ENCODE data around the gene AHSP.

DNA sequence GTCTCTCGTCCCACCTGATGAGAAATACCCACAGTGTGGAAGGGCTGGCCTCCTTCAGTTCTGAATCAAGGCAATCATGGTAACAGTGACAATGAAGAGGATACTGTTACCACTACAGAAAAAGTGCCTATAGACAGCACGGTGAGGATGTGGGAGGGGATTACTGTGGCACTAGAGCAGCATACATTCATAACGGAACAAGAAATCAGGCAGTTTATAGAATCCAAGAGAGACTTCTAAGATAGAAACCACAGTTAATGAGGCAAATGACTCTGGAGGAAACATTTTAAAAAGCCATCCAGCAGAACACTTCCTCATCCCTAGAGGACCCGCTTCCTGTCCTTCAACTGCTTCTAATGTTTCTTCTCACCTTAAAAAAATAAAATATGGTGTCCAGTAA is 22.2 kb upstream of the AHSP start:
- TF ChIP-seq, protein P1, sequence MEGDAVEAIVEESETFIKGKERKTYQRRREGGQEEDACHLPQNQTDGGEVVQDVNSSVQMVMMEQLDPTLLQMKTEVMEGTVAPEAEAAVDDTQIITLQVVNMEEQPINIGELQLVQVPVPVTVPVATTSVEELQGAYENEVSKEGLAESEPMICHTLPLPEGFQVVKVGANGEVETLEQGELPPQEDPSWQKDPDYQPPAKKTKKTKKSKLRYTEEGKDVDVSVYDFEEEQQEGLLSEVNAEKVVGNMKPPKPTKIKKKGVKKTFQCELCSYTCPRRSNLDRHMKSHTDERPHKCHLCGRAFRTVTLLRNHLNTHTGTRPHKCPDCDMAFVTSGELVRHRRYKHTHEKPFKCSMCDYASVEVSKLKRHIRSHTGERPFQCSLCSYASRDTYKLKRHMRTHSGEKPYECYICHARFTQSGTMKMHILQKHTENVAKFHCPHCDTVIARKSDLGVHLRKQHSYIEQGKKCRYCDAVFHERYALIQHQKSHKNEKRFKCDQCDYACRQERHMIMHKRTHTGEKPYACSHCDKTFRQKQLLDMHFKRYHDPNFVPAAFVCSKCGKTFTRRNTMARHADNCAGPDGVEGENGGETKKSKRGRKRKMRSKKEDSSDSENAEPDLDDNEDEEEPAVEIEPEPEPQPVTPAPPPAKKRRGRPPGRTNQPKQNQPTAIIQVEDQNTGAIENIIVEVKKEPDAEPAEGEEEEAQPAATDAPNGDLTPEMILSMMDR (conservative IDR thresholded peaks at IDR 0.05 in 1 of 2, IDR thresholded peaks at IDR 0.05 in 1 of 2; ENCODE audit: extremely low read depth in 1 of 2, insufficient read depth in 1 of 2, low read depth in 1 of 2, low read length in 2 of 2), result no peak
- TF ChIP-seq EZH2 (IDR thresholded peaks at IDR 0.05; ENCODE audit: borderline replicate concordance, low read length), result no peak
